ENCODE results near the gene TBC1D2.
"Not testable (repeated sequence)": the region's sequence is repeated elsewhere in the genome, so short reads cannot be mapped to it uniquely, and the experiment has no call there.

Gene TBC1D2, protein sequence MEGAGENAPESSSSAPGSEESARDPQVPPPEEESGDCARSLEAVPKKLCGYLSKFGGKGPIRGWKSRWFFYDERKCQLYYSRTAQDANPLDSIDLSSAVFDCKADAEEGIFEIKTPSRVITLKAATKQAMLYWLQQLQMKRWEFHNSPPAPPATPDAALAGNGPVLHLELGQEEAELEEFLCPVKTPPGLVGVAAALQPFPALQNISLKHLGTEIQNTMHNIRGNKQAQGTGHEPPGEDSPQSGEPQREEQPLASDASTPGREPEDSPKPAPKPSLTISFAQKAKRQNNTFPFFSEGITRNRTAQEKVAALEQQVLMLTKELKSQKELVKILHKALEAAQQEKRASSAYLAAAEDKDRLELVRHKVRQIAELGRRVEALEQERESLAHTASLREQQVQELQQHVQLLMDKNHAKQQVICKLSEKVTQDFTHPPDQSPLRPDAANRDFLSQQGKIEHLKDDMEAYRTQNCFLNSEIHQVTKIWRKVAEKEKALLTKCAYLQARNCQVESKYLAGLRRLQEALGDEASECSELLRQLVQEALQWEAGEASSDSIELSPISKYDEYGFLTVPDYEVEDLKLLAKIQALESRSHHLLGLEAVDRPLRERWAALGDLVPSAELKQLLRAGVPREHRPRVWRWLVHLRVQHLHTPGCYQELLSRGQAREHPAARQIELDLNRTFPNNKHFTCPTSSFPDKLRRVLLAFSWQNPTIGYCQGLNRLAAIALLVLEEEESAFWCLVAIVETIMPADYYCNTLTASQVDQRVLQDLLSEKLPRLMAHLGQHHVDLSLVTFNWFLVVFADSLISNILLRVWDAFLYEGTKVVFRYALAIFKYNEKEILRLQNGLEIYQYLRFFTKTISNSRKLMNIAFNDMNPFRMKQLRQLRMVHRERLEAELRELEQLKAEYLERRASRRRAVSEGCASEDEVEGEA

DNA sequence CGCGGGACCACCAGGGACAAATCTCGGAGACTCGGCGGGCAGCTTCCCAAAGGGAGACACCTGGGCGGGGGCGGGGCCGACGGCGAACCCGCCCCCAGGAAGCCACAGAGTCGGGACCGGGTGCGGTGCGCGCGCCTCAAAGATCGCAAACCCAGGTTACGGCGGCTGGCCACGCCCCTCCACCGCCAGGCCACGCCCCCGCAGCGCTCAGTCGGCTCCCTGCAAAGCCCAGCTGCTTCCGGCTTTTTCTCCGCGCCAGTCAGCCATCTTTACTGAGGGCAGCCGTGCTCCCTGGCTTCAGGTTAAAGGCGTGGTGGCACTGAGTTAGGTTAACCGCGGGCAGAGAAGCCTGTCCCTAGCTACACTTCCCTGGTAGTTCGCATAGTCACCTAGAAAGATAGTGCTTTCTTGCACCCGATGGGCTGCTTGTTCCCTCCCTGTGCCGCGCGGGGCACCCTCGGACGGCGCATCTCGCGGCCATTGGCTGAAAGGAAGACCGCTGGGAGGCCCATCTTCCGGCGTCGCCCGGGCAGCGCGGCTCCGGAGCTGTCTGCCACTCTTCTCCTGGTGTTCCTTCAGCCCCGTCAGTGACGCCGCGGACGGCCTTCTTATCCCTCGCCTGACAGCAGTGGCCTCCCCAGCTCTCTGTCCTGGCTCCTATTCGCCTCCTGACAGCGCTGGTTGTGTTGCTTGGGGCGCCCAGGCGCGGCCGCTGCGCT lies at the start of gene TBC1D2:
Gene TBC1D2 (minus strand): TSS at position 72 of the 719 bp plus-strand sequence. CDS start 108 bp downstream, outside the sequence.
- peak within 1 kb of the TSS; percentile 76 to 99 (median 95) for H3K27ac ChIP-seq

DNA sequence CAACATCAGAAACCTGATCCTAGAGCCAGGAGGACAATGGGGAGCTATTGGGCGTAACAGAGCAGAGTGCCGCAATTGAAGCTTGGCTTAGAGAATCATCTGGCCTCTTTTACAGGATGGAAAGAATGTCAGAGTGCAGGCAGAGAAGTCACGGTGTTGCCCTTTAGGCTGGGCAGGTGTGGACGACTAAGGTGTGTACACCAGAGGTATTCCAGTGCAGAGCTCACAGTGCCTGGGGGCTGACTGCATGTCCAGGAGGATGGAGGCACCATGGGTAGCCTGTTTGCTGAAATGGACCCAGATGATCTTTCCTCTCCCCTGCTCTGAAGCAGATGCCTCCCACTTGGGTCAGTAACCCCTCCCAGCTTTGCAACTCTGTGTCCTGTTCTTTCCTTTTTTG lies 48.9 kb upstream of the TBC1D2 start:
- Histone ChIP-seq H3K27ac (no peak overlapping the region), H3K4me3 (no peak overlapping the region)

More for the DNA sequence above, at the start of gene TBC1D2:
- H3K4me3 ChIP-seq = peak within 1 kb of the TSS; percentile 59 to 97 (median 90)

DNA sequence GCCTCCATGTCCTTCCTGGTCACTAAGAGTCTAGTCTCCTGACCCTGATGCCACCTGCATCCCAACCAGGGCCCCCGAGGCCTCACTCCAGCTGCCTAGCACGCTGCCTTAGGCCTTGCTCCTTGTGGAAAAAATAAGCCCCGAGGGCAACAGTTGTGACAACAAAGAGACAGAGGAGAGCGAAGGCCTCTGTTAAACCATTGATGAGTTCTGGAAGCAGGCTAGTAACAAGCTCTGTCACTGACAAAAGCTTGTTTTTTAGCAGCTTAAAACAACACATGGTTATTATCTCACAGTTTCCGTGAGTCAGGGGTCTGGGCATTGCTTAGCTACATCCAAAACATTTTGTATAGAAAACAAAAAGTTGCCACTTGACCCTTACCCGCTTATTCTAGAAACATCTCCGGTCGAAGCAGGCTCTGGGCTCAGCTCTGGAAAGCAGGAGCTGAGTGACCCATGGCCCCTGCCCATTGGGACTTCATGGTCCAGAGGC lies 48.2 kb upstream of the TBC1D2 start:
- Histone ChIP-seq H3K27ac (no peak overlapping the region), H3K4me3 (no peak overlapping the region)

DNA sequence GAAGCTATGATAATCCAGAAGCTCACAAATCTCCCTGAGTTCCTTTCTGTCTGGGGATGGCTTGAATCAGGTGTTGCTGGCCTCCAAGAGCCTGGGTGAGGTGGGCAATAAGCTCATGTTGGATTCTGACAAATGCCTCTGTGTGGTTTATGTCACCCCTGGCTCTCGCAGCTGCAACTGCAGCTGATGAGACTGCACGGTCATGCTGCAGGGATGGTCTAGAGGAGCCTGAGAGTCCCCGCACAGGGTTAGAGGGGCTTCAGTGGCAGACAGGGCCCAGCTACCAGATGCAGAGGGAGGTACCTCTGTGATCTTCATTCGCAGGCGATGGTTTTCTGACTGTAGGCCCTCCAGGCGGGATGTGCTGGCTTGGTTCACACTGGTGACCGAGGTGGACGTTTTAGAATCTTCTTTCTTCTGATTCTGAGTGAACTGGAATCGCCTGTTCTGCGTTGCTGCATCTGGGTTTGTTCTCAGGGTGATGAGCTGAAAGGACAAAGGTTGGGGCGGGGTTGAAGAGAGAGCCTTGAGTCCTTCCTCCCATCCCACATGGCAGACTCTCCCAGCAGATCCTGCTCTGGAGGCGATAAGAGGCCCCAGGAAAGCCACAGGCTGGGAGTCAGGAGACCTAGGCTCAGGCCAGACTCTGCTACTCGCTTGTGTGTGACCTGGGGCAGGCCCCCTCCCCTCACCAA lies 47.6 kb upstream of the TBC1D2 start:
- H3K4me3 ChIP-seq = no peak overlapping the region
- no peak overlapping the region for H3K27ac ChIP-seq

GRCh38 chr9:98302150-98302549 lies 46.7 kb upstream of the TBC1D2 start:
- Histone ChIP-seq H3K27ac (no peak overlapping the region), H3K4me3 (no peak overlapping the region)

DNA sequence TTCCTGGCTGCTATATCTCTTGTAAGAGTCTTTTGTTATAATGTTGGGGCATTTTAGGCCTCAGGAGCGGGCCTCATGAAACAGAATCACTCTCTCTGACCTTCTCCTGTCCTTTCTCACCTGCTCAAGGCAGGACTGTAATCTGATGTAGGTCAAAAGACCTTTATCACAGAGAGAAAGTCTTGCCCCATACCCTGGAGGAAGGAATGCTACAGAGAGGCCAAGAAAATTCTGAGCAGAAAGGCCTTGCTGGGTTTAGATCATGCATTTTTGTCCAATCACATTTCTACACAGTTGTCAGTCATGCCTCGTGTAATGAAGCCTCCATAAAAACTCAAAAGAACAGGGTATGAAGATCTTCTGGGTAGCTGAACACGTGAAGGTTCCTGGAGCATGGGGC lies 45.2 kb upstream of the TBC1D2 start:
- Histone ChIP-seq H3K4me3 (no peak overlapping the region), H3K27ac (no peak overlapping the region)

GRCh38 chr9:98298476-98298875 lies 43.0 kb upstream of the TBC1D2 start:
- Histone ChIP-seq H3K27ac (no peak overlapping the region), H3K4me3 (no peak overlapping the region)

GRCh38 chr9:98295824-98296223 lies 40.4 kb upstream of the TBC1D2 start:
- no peak overlapping the region for H3K27ac ChIP-seq
- H3K4me3 ChIP-seq = no peak overlapping the region

GRCh38 chr9:98291820-98292219 lies 36.4 kb upstream of the TBC1D2 start:
- H3K4me3 ChIP-seq = no peak overlapping the region
- no peak overlapping the region for H3K27ac ChIP-seq

GRCh38 chr9:98290411-98290810 lies 35.0 kb upstream of the TBC1D2 start:
- Histone ChIP-seq H3K4me3 (no peak overlapping the region), H3K27ac (no peak overlapping the region)

DNA sequence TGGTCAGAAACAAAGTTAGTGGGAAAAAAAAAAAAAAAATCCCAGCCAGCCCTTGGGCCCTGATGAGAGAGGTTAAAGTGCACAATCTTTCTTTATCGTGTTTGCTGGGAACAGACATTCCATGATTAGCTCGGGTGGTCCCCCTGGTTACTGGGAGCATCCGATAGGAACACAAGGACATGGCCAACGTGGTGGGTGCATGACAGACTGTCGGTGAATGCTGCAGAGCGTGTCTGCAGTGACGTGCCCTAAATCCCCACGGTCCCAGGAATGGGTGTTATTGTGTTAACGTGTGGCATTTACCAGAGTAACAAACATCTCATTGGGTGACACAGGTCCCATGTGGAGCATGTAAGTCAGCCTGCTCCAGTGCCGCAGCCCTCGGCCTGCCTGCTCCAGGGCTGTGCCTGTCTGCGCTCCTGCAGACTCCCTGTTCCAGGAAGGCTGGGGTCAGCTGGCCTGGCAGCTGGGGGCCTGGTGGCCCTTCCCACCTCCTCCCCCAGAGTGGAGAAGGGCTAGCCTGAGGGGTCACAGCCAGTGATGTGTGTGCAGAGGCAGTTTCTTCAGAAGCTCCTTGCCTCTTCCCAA lies 34.3 kb upstream of the TBC1D2 start:
- Histone ChIP-seq H3K4me3 (no peak overlapping the region), H3K27ac (no peak overlapping the region)

- no peak overlapping the region for H3K27ac ChIP-seq
- H3K4me3 ChIP-seq = no peak overlapping the region
Measured at GRCh38 chr9:98288881-98289280, 33.4 kb upstream of the TBC1D2 start.

GRCh38 chr9:98287384-98287783 lies 31.9 kb upstream of the TBC1D2 start:
- Histone ChIP-seq H3K27ac (no peak overlapping the region), H3K4me3 (no peak overlapping the region)

- H3K27ac ChIP-seq = no peak overlapping the region
- H3K4me3 ChIP-seq = no peak overlapping the region
Measured at GRCh38 chr9:98285446-98285845, 30.0 kb upstream of the TBC1D2 start.

DNA sequence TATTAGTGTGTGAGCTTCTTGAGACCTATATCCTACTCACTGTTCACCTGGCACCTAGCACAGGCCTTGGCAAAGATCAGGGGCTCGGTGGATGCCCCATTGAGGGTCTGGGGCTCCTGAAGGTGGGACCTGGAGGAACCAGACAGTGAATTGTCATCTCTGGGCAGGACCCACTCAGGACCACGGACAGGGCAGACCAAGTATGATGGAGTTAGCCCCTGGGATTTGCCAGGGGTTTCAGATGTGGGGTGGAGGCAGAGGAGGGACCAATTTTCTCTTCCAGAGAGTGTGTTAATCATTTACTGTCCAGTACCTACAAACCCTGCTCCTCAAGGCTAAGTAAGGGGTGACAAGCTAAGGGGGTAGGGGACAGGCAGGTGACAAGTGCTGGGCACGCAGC lies 29.3 kb upstream of the TBC1D2 start:
- Histone ChIP-seq H3K4me3 (no peak overlapping the region), H3K27ac (no peak overlapping the region)

- not testable (repeated sequence) for H3K4me3 ChIP-seq, H3K27ac ChIP-seq
Measured at GRCh38 chr9:98283143-98283542, 27.7 kb upstream of the TBC1D2 start.

- Histone ChIP-seq H3K4me3 (no peak overlapping the region), H3K27ac (no peak overlapping the region)
Measured at GRCh38 chr9:98281281-98281680, 25.8 kb upstream of the TBC1D2 start.

DNA sequence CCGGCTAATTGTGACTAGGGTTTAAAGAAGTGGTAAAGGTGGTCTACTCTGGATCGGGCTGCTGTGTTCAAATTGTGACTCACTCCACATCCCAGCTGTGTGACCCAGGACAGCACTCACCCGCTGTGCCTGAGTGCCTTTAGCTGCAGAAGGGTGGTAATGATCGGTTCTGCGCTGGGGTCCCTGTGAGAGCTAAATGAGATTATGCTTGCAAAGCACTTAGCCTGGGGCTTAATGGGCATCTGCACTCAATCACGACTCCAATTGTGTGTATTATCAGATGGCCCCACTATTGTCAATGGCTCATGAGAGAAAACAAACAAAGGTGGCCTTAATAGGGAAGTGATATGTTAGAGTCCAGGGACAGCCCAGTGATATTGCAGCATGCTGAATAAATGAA lies 25.1 kb upstream of the TBC1D2 start:
- Histone ChIP-seq H3K27ac (no peak overlapping the region), H3K4me3 (no peak overlapping the region)

DNA sequence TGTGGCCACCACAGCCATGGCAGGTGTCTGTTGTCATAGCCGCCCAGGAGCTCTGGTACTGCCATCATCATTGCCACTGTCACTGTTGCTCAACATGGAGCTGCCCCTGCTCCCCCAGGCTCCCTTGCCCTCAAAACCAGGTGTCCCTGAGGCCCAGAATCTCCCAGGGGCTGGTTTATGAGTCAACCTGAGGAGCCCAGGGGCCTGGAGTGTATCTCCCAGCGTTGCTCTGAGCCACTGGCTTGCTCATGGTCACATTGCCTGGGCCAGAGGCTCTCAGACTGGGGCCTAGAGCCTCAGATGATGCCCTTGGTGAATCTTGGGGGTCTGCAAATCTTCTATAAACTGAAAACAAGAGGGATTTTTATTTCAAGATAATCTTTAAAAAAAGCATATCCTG lies 24.7 kb upstream of the TBC1D2 start:
- H3K4me3 ChIP-seq = no peak overlapping the region
- no peak overlapping the region for H3K27ac ChIP-seq

All from skin epidermis (tissue), 12 donors.